GM19455 (cell line): Measurements from ENCODE around the gene CACFD1.
A peak's percentile ranks its signal among the peaks of the same experiment; 100 is the strongest.
"Not testable (repeated sequence)": the region's sequence is repeated elsewhere in the genome, so short reads cannot be mapped to it uniquely, and the experiment has no call there.

ENCODE experiments used
- ATAC-seq: cut with Tn5 transposase; IDR thresholded peaks from one replicate; pipeline ENCODE4 v1.9.1; 2021; ENCODE audit not compliant: unreplicated experiment

CACFD1 gene

DNA sequence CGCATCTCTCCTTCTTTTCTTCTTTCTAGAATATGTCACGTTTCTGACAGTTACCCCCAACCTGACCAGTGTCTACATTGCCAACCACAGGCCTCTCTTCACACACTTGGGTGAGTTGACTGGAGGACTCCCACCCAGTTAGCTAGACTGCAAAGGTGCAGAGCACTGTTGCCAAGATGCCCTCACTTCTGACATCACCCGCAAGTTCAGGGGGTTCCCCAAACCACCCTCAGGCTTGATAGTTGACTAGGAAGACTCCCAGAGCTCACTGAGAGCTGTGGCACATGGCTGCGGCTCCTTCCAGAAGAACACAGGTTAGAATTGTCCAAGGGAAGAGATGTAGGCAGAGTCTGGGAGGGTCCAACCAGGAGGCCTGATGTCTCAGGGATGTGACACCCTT lies 20.4 kb upstream of the CACFD1 start:
- ATAC-seq = no peak

DNA sequence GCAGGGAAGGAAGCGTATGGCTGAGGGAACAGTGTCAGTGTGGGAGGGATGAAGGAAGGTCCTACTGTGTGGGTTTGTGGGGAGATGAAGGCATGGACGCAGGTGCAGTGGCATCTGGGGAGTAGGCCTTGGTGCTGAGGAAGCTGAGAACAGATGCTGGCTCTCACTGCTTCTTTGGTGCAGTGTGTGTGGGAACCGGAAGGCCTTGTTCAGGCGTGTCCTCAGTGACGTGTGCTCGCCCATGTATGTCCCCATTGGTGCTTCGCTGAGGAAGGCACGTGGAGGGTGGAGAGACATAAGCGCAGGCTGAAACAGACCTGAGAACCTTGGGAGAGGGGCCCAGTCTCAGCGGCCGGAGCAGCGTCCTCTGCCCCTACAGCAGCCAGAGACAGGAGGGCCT lies 18.9 kb upstream of the CACFD1 start:
- ATAC-seq = no peak

GRCh38 chr9:133441571-133441970 lies 18.2 kb upstream of the CACFD1 start:
- ATAC-seq = no peak

DNA sequence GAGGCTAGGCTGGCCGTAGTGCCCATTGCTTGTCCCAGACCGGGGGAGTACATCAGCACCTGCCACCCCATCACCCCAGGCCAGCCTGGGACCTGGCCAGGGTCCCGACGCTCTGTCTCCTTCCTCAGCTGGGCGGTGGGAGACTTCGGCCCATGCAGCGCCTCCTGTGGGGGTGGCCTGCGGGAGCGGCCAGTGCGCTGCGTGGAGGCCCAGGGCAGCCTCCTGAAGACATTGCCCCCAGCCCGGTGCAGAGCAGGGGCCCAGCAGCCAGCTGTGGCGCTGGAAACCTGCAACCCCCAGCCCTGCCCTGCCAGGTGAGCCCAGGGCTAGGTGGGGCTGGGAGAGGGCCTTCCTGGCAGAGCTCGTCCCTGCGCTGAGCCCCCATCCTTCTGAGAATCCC lies 16.5 kb upstream of the CACFD1 start:
- no peak for ATAC-seq

DNA sequence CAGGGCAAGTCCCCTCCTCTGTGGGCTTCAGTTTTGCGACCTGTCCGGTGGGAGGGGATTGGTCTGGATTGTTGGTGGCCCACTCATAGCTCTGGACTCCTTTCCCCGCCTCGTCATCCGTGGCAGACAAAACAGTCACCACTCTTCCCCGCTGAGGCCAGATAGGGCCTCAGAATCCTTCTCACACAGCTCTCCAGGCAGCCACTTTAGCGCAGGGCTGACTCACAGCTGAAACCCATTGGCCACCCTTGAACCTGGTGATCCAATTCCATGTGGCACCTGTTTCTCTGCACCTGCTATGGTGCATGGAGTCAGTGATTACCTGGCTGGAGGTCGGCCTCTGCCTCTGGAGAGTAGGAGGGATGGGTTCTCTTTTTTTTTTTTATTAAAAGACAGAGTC lies 15.8 kb upstream of the CACFD1 start:
- ATAC-seq = no peak

DNA sequence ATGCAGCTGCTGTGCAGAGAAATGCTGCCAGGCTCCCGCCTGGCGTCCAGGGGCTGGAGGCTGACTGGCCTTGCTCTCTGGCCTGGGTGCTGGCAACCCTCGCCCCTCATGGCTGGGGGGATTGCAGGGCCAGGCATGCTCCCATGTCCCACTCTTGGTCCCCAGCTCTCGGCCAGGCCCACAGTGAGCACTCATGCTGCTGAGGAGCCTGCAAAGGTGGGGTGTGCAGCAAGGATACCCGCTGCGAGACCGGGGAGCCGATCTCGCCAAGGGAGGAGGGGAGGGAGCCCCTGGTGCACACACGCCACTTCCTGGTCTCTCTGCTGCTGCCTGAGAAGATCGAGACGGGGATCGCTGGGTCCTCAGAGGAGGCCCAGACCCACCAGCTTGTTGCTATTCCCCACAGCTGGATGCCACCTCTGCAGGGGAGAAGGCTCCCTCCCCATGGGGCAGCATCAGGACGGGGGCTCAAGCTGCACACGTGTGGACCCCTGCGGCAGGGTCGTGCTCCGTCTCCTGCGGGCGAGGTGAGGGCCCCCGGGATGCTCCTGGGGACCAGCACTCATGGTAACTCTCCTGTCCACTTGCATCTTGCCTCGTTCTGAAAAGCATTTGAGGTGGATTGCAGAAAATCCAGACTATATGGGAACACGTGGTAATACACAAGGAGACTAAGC lies 14.3 kb upstream of the CACFD1 start:
- ATAC-seq = no peak

DNA sequence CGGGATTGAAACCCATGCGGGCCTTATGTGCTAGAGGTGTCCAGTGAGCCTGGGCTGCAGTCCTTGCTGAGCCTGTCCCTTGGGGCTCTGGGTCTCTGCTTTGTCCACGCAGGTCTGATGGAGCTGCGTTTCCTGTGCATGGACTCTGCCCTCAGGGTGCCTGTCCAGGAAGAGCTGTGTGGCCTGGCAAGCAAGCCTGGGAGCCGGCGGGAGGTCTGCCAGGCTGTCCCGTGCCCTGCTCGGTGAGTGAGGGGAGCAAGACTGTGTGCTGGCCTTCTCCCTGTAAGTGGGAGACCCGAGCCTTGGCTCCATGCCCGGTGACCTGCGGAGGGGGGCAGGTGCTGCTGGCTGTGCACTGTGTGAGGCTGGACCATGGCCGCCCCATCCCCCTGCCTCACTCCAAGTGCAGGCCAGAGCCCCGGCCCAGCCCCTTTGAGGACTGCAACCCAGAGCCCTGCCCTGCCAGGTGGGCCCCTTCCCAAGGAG lies 11.2 kb upstream of the CACFD1 start:
- ATAC-seq = no peak

DNA sequence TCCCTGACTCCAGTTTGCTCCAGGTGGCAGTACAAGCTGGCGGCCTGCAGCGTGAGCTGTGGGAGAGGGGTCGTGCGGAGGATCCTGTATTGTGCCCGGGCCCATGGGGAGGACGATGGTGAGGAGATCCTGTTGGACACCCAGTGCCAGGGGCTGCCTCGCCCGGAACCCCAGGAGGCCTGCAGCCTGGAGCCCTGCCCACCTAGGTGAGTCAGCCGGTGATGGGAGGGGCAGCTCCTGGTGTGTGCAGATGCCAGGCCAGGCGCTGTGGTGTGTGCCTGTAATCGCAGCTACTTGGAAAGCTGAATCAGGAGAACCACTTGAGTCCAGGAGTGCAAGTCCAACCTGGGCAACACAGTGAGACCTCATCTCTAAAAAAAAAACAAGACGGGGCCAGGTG lies 10.0 kb upstream of the CACFD1 start:
- ATAC-seq = no peak

DNA sequence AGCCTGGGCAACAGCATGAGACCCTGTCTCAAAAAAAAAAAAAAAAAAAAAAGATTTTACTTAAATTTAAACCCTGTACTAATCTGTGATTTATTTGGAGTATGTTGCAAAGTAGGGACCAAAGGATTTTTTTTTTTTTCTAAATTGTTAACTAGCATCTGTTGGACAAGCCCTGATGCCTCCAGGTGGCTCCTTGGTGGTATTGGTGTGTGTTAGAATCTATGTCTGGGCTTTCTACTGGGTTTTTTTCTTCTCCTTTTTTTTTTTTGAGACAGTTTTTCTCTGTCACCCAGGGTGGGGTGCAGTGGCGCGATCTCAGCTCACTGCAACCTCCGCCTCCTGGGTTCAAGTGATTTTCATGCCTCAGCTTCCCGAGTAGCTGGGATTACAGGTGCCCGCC lies 7.9 kb upstream of the CACFD1 start:
- not testable (repeated sequence) for ATAC-seq

GRCh38 chr9:133452562-133452961 lies 7.2 kb upstream of the CACFD1 start:
- ATAC-seq = no peak

GRCh38 chr9:133453651-133454050 lies 6.1 kb upstream of the CACFD1 start:
- no peak for ATAC-seq

DNA sequence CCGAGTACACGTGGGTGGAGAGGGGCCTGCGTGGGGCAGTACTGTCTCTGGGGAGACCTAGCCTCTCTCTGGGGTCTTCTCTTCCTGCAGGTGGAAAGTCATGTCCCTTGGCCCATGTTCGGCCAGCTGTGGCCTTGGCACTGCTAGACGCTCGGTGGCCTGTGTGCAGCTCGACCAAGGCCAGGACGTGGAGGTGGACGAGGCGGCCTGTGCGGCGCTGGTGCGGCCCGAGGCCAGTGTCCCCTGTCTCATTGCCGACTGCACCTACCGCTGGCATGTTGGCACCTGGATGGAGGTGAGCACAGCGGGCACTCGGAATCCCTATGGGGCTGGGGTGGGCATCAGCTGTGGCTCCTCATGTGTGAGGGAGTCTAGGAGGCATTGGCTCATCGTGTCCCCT lies 5.5 kb upstream of the CACFD1 start:
- no peak for ATAC-seq

DNA sequence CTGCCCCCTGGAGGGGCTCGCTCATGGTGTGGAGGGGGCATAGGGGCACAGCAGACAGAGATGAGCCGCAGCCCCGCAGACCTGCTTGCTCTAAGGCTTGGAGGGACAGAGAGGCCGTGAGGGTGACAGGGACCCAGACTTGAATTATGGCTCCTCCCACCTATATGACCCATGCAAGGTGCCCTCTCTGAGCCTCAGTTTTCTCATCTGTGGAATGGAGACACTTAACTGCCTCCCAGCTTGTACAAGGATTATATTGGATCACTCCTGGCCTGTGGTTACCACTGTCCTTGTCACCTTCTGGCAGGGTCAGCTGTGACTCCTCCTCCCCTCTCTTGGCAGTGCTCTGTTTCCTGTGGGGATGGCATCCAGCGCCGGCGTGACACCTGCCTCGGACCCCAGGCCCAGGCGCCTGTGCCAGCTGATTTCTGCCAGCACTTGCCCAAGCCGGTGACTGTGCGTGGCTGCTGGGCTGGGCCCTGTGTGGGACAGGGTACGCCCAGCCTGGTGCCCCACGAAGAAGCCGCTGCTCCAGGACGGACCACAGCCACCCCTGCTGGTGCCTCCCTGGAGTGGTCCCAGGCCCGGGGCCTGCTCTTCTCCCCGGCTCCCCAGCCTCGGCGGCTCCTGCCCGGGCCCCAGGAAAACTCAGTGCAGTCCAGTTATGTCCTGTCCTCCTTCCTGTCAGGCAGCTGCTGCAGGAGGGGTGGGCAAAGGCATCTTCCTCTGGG lies 4.7 kb upstream of the CACFD1 start:
- no peak for ATAC-seq

- no peak for ATAC-seq
Observed at GRCh38 chr9:133455936-133456335, 3.8 kb upstream of the CACFD1 start.

DNA sequence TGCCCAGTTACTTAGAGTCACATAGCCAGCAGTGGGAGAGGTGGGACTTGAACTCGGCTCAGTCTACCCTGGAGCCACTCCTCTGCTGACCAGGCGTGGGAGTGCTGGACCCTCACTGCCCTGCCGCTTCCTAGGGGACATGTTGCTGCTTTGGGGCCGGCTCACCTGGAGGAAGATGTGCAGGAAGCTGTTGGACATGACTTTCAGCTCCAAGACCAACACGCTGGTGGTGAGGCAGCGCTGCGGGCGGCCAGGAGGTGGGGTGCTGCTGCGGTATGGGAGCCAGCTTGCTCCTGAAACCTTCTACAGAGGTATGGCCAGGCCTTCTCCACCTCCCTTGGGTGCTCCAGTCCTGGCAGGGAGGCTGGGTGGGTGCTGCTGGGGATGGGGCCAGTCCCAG lies 3.4 kb upstream of the CACFD1 start:
- no peak for ATAC-seq

DNA sequence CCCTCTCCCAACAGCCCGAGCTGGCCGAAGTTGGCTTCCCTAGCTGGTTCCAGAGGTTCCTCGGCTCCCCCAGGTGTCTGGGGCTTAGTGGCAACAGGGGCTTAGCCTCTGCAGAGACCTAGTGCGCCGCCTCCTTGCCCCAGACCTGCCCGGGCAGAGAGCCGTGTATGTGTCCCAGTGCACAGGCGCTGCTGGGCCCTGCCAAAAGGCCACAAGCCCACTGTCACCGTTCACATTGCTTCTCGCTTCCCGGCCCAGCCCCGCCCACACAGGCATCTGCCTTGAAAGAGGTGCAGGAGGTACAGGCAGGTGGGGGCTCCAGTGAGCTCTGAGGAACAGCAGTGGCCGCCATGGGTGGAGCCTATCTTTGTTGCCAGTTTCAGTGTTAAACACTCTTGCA lies 2.5 kb upstream of the CACFD1 start:
- ATAC-seq = no peak

DNA sequence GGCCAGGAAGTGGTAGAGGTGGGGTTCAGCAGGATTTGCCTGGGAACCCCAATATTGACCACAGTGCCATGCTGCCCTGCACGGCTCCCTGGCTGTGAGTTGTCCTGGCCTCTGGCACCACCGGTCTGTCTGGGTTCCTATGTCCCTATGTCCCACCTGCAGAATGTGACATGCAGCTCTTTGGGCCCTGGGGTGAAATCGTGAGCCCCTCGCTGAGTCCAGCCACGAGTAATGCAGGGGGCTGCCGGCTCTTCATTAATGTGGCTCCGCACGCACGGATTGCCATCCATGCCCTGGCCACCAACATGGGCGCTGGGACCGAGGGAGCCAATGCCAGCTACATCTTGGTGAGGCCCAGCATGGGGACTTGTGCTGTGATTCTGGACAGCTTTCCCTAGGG lies 2.0 kb upstream of the CACFD1 start:
- no peak for ATAC-seq

DNA sequence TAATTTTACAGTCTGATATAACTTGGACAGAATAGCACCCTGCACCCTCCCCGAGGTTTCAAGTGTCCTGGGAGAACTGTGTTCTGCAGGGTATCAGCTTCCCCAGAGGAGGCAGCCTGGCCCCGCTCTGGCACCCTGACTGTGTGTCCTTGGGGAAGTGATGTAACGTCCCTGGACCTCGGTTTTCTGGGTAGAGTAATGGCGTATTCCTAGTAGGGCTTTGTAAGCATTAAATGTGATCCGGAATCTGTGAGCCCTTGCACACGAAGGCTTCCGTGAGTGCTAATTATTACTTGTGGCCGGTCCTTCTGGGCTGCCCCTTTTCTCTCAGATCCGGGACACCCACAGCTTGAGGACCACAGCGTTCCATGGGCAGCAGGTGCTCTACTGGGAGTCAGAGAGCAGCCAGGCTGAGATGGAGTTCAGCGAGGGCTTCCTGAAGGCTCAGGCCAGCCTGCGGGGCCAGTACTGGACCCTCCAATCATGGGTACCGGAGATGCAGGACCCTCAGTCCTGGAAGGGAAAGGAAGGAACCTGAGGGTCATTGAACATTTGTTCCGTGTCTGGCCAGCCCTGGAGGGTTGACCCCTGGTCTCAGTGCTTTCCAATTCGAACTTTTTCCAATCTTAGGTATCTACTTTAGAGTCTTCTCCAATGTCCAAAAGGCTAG lies 1.0 kb upstream of the CACFD1 start:
- ATAC-seq = no peak

- ATAC-seq = peak; percentile 10
Observed at GRCh38 chr9:133460405-133461175, 812 bp downstream of the CACFD1 start.

DNA sequence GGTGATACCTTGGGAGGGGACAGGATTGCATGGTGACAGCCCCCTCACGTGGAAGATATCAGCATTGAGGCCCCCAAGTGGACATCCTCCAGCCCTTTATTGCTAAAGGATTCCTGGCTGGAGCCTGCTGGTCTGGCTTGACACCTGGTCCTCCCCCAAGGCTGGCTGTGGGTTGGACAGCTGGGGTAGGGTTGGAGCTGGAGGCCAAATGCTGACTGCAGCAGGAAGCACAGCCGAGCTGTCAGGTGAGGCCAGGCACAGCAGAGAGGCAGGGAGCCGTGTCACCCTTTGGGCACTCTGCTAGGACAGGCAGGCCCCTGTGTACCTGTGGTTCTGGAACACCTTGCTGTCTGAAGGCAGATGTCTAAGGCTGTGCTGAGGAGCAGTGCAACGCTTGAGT lies 2.2 kb downstream of the CACFD1 start:
- ATAC-seq = no peak

GRCh38 chr9:133463234-133463863 lies 3.6 kb downstream of the CACFD1 start:
- no peak for ATAC-seq
